Measurements from ENCODE around the gene WDFY3. TPM values are rescaled to one million over a fixed set of nuclear protein-coding genes. Genes with fewer than 3 reads are reported as not detected.

WDFY3 gene
- total RNA-seq, 2 donors from 2014 or later, result 0.38 to 1.3 TPM

- H3K9me3 Mint-ChIP-seq, result no peaks in the 10 kb centered on the region
- ATAC-seq (replicated peaks in 1 of 2) (no peak), DNase-seq (no peak)
- H3K27me3 Mint-ChIP-seq (ENCODE audit: low read depth), result peaks cover 30% of the 10 kb centered on the region
- H3K27ac Mint-ChIP-seq, result no peak overlapping the region
- no peaks in the 10 kb centered on the region for H3K36me3 Mint-ChIP-seq (ENCODE audit: insufficient read depth in 2 of 2)
- H3K4me3 Mint-ChIP-seq, result peak overlapping the region; percentile 37 to 47
- peaks cover 12% of the 10 kb centered on the region for H3K4me1 Mint-ChIP-seq (ENCODE audit: low read depth)
Measured at GRCh38 chr4:84964995-84965552, 1.4 kb downstream of the WDFY3 start.

GRCh38 chr4:84962102-84962501 is 4.4 kb downstream of the WDFY3 start:
- Mint-ChIP-seq H3K4me3 (no peak overlapping the region), H3K9me3 (no peaks in the 10 kb centered on the region), H3K27me3 (ENCODE audit: low read depth) (peaks cover 9% of the 10 kb centered on the region), H3K36me3 (ENCODE audit: insufficient read depth in 2 of 2) (no peaks in the 10 kb centered on the region), H3K27ac (no peak overlapping the region), H3K4me1 (ENCODE audit: low read depth) (peaks cover 8% of the 10 kb centered on the region)
- ATAC-seq (replicated peaks in 1 of 2) (no peak), DNase-seq (no peak)

GRCh38 chr4:84958434-84958833 is 8.1 kb downstream of the WDFY3 start:
- Mint-ChIP-seq H3K9me3 (no peaks in the 10 kb centered on the region), H3K4me3 (no peak overlapping the region), H3K27ac (no peak overlapping the region), H3K36me3 (ENCODE audit: insufficient read depth in 2 of 2) (no peaks in the 10 kb centered on the region), H3K27me3 (ENCODE audit: low read depth) (no peaks in the 10 kb centered on the region), H3K4me1 (ENCODE audit: low read depth) (no peaks in the 10 kb centered on the region)
- ATAC-seq (replicated peaks in 1 of 2) (no peak), DNase-seq (no peak)

GRCh38 chr4:84957514-84958420 is 8.7 kb downstream of the WDFY3 start:
- no peak for DNase-seq
- no peaks in the 10 kb centered on the region for H3K9me3 Mint-ChIP-seq
- no peak for ATAC-seq (replicated peaks in 1 of 2)
- H3K36me3 Mint-ChIP-seq (ENCODE audit: insufficient read depth in 2 of 2), result no peaks in the 10 kb centered on the region
- H3K4me3 Mint-ChIP-seq, result no peak overlapping the region
- no peak overlapping the region for H3K27ac Mint-ChIP-seq
- H3K27me3 Mint-ChIP-seq (ENCODE audit: low read depth), result no peaks in the 10 kb centered on the region
- H3K4me1 Mint-ChIP-seq (ENCODE audit: low read depth), result no peaks in the 10 kb centered on the region

GRCh38 chr4:84956014-84956413 is 10.5 kb downstream of the WDFY3 start:
- Mint-ChIP-seq H3K4me1 (ENCODE audit: low read depth) (no peaks in the 10 kb centered on the region), H3K4me3 (no peak overlapping the region), H3K27me3 (ENCODE audit: low read depth) (no peaks in the 10 kb centered on the region)

GRCh38 chr4:84954982-84955567 is 11.4 kb downstream of the WDFY3 start:
- Mint-ChIP-seq H3K27ac (no peak overlapping the region), H3K4me1 (ENCODE audit: low read depth) (no peaks in the 10 kb centered on the region), H3K9me3 (no peaks in the 10 kb centered on the region), H3K4me3 (no peak overlapping the region), H3K36me3 (ENCODE audit: insufficient read depth in 2 of 2) (no peaks in the 10 kb centered on the region), H3K27me3 (ENCODE audit: low read depth) (no peaks in the 10 kb centered on the region)
- ATAC-seq (replicated peaks in 1 of 2) (no peak), DNase-seq (no peak)

More at GRCh38 chr4:84956014-84956413, 10.5 kb downstream of the WDFY3 start:
- no peak overlapping the region for H3K27ac Mint-ChIP-seq
- DNase-seq (no peak), ATAC-seq (replicated peaks in 1 of 2) (no peak)
- H3K36me3 Mint-ChIP-seq (ENCODE audit: insufficient read depth in 2 of 2), result no peaks in the 10 kb centered on the region
- no peaks in the 10 kb centered on the region for H3K9me3 Mint-ChIP-seq

- no peak overlapping the region for H3K4me3 Mint-ChIP-seq
- H3K27ac Mint-ChIP-seq, result no peak overlapping the region
- H3K36me3 Mint-ChIP-seq (ENCODE audit: insufficient read depth in 2 of 2), result no peaks in the 10 kb centered on the region
Measured at GRCh38 chr4:84952776-84953175, 13.7 kb downstream of the WDFY3 start.

GRCh38 chr4:84952004-84952403 is 14.5 kb downstream of the WDFY3 start:
- H3K4me1 Mint-ChIP-seq (ENCODE audit: low read depth), result no peaks in the 10 kb centered on the region
- no peak overlapping the region for H3K4me3 Mint-ChIP-seq
- no peak for DNase-seq
- no peaks in the 10 kb centered on the region for H3K36me3 Mint-ChIP-seq (ENCODE audit: insufficient read depth in 2 of 2)
- H3K27me3 Mint-ChIP-seq (ENCODE audit: low read depth), result no peaks in the 10 kb centered on the region
- no peak overlapping the region for H3K27ac Mint-ChIP-seq
- H3K9me3 Mint-ChIP-seq, result no peaks in the 10 kb centered on the region
- ATAC-seq (replicated peaks in 1 of 2), result no peak

More at GRCh38 chr4:84952776-84953175, 13.7 kb downstream of the WDFY3 start:
- no peak for DNase-seq
- H3K4me1 Mint-ChIP-seq (ENCODE audit: low read depth), result no peaks in the 10 kb centered on the region
- ATAC-seq (replicated peaks in 1 of 2), result no peak
- no peaks in the 10 kb centered on the region for H3K27me3 Mint-ChIP-seq (ENCODE audit: low read depth)
- H3K9me3 Mint-ChIP-seq, result no peaks in the 10 kb centered on the region

GRCh38 chr4:84948056-84948455 is 18.4 kb downstream of the WDFY3 start:
- H3K36me3 Mint-ChIP-seq (ENCODE audit: insufficient read depth in 2 of 2), result no peaks in the 10 kb centered on the region
- ATAC-seq (replicated peaks in 1 of 2), result no peak
- peaks cover 0 to under 1% of the 10 kb centered on the region in 2 donors for H3K9me3 Mint-ChIP-seq
- no peak overlapping the region for H3K4me3 Mint-ChIP-seq
- no peaks in the 10 kb centered on the region for H3K27me3 Mint-ChIP-seq (ENCODE audit: low read depth)
- no peak overlapping the region for H3K27ac Mint-ChIP-seq
- H3K4me1 Mint-ChIP-seq (ENCODE audit: low read depth), result no peaks in the 10 kb centered on the region
- DNase-seq, result no peak

- Mint-ChIP-seq H3K36me3 (ENCODE audit: insufficient read depth in 2 of 2) (no peaks in the 10 kb centered on the region), H3K4me3 (no peak overlapping the region), H3K9me3 (peaks cover 1 to 3% of the 10 kb centered on the region in 2 donors), H3K4me1 (ENCODE audit: low read depth) (no peaks in the 10 kb centered on the region), H3K27me3 (ENCODE audit: low read depth) (no peaks in the 10 kb centered on the region), H3K27ac (no peak overlapping the region)
- ATAC-seq (replicated peaks in 1 of 2) (no peak), DNase-seq (no peak)
Measured at GRCh38 chr4:84944947-84945346, 21.5 kb downstream of the WDFY3 start.

GRCh38 chr4:84940960-84941359 is 25.5 kb downstream of the WDFY3 start:
- H3K4me1 Mint-ChIP-seq (ENCODE audit: low read depth), result no peaks in the 10 kb centered on the region
- ATAC-seq (replicated peaks in 1 of 2) (no peak), DNase-seq (no peak)
- peaks cover 3 to 4% of the 10 kb centered on the region in 2 donors for H3K9me3 Mint-ChIP-seq
- no peak overlapping the region for H3K4me3 Mint-ChIP-seq
- H3K27ac Mint-ChIP-seq, result no peak overlapping the region
- H3K36me3 Mint-ChIP-seq (ENCODE audit: insufficient read depth in 2 of 2), result no peaks in the 10 kb centered on the region
- H3K27me3 Mint-ChIP-seq (ENCODE audit: low read depth), result no peaks in the 10 kb centered on the region

GRCh38 chr4:84939113-84939512 is 27.4 kb downstream of the WDFY3 start:
- peaks cover 3 to 4% of the 10 kb centered on the region in 2 donors for H3K9me3 Mint-ChIP-seq
- H3K36me3 Mint-ChIP-seq (ENCODE audit: insufficient read depth in 2 of 2), result no peaks in the 10 kb centered on the region
- DNase-seq, result no peak
- no peaks in the 10 kb centered on the region for H3K27me3 Mint-ChIP-seq (ENCODE audit: low read depth)
- no peaks in the 10 kb centered on the region for H3K4me1 Mint-ChIP-seq (ENCODE audit: low read depth)
- H3K27ac Mint-ChIP-seq, result no peak overlapping the region
- no peak overlapping the region for H3K4me3 Mint-ChIP-seq
- ATAC-seq (replicated peaks in 1 of 2), result no peak

- Mint-ChIP-seq H3K36me3 (ENCODE audit: insufficient read depth in 2 of 2) (no peaks in the 10 kb centered on the region), H3K4me1 (ENCODE audit: low read depth) (no peaks in the 10 kb centered on the region), H3K4me3 (no peak overlapping the region), H3K27me3 (ENCODE audit: low read depth) (no peaks in the 10 kb centered on the region), H3K27ac (no peak overlapping the region), H3K9me3 (peaks cover 3 to 4% of the 10 kb centered on the region in 2 donors)
- ATAC-seq (replicated peaks in 1 of 2) (no peak), DNase-seq (no peak)
Measured at GRCh38 chr4:84938316-84938715, 28.2 kb downstream of the WDFY3 start.

Measured in activated T-cell treated with anti-CD3 and anti-CD28 coated beads, Interleukin-2, amount 50 U/mL, for 72 hours (primary cell).